ENCODE measurements around the gene RREB1. TPM values are rescaled to one million over a fixed set of nuclear protein-coding genes. Genes with fewer than 3 reads are reported as not detected.

Gene RREB1
- total and polyA plus RNA-seq, 2 of the 4 experiments (the other 2 are of a cell fraction), result 8.4 to 14.5 TPM

DNA sequence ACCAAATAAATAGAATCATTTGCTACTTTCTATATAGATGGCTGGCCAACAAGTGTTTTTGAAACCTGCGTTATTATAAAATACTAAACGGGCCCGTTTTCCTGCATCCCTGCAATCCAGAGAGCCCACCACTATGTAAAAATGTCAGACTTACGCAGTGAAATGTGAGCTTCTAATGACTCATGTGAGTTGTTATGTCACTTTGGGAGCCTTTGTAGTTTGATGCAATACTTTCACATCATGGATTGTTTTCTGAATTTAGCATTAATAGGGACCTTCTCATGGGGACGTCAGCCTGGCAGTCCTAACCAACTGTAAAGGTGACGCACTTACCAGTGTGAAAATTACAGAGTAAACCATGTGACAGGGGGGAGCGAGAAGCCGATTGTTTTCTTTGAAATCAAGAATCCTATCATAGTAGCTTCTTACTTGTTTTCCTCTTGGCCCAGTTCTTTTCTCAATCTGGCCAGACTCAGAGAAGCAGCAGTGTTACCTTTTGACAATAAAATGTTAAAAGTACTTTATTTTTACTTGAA is 130.0 kb downstream of the RREB1 start:
- in situ Hi-C loops (cut with MboI; ENCODE audit: low sequenced_read_pairs) (no loop called here), dilution Hi-C loops (cut with HindIII; ENCODE audit: low sequenced_read_pairs, unreplicated experiment) (no loop called here), intact Hi-C loops (cut with micrococcal nuclease) (no loop called here)
- Histone ChIP-seq H2AK9ac (replicated peaks; ENCODE audit: low read depth, low read length, poor library complexity) (no peak overlapping the region), H2BK120ac (ENCODE audit: low read depth, low read length) (no peak overlapping the region), H3K23ac (ENCODE audit: low read depth, low read length) (no peak overlapping the region), H3K27ac (ENCODE audit: insufficient read depth, low read length) (no peak overlapping the region), H4K8ac (ENCODE audit: low read depth in 2 of 2, low read length in 2 of 2) (no peak overlapping the region), H3K4ac (ENCODE audit: low read depth, low read length) (no peak overlapping the region), H2AFZ (replicated peaks; ENCODE audit: low read length, poor library complexity) (no peak overlapping the region), H3K9me1 (ENCODE audit: insufficient read depth, low read length) (peaks cover 17% of the 10 kb centered on the region), H3K27me3 (ENCODE audit: control insufficient read depth, insufficient read depth, low read length) (no peaks in the 10 kb centered on the region), H3K14ac (replicated peaks; ENCODE audit: low read depth, low read length) (no peak overlapping the region), H3K79me1 (ENCODE audit: low read depth in 1 of 2, low read length in 2 of 2) (peaks cover 36 to 80% of the 10 kb centered on the region in 2 experiments), H4K20me1 (ENCODE audit: insufficient read depth, low read length) (peaks cover 44% of the 10 kb centered on the region), H3K4me2 (ENCODE audit: low read depth, low read length) (no peak overlapping the region), H4K91ac (ENCODE audit: insufficient read depth, low read depth, low read length) (no peak overlapping the region), H2BK20ac (ENCODE audit: low read depth, low read length) (no peak overlapping the region), H2AK5ac (ENCODE audit: low read depth, low read length) (no peak overlapping the region), H3K9me3 (ENCODE audit: control insufficient read depth, insufficient read depth, low read length) (no peaks in the 10 kb centered on the region), H3K4me1 (ENCODE audit: control insufficient read depth, insufficient read depth, low read length) (peaks cover 9% of the 10 kb centered on the region), H3K36me3 (ENCODE audit: control insufficient read depth, insufficient read depth, low read length) (peaks cover 25% of the 10 kb centered on the region), H3K56ac (ENCODE audit: extremely low read depth, insufficient read depth, low read length) (no peak overlapping the region), H3K4me3 (ENCODE audit: insufficient read depth, low read depth, low read length) (no peak overlapping the region), H2BK5ac (ENCODE audit: low read depth, low read length, poor library complexity, severe bottlenecking) (no peak overlapping the region), H4K5ac (ENCODE audit: low read depth, low read length) (no peak overlapping the region), H3K9ac (ENCODE audit: low read depth, low read length) (no peak overlapping the region), H3K18ac (ENCODE audit: low read depth, low read length) (no peak overlapping the region), H2BK15ac (ENCODE audit: low read depth, low read length) (no peak overlapping the region)
- TF ChIP-seq CHD1 (IDR thresholded peaks at IDR 0.05; ENCODE audit: low read depth, low read length) (no peak), CEBPB (IDR thresholded peaks at IDR 0.05; ENCODE audit: low read depth, low read length) (peak; percentile 29; the same call in 1 of the 2 replicates)
- ATAC-seq (ENCODE audit: low read depth) (no peak), DNase-seq (peak; percentile 41)
- ChIA-PET CTCF (interaction anchor here (1.8 kb wide), 1 partner anchor 514 kb away, joined by 5 read pairs; no protein-coding TSS in a partner anchor), POLR2A (ENCODE audit: unreplicated experiment) (no interaction called here)
- BruUV-seq (replicated peaks), result no TSS peak
- no CpG with 5 or more reads among the region's 8 CpGs for WGBS, 2 experiments (ENCODE audit: extremely low coverage in 2 of 2, insufficient read length in 1 of 2)
